H4 (cell line): ENCODE measurements around the gene FST. TPM values are rescaled to one million over a fixed set of nuclear protein-coding genes. Genes with fewer than 3 reads are reported as not detected.

Experiments used
- DNase-seq: peaks from one replicate; pipeline ENCODE4 v3.0.0-alpha.2; 2015; ENCODE audit warnings: low spot score
- total RNA-seq: library from RNA; depleted of rRNA; stranded (reverse); fragments of >200 nt; shearing (Covaris generic); gene quantifications from 2 replicates; pipeline ENCODE4 v1.2.3, GENCODE V29; 2014

Gene FST
- total RNA-seq, 1 experiment from 2014 or later, result 13.6 TPM

DNA sequence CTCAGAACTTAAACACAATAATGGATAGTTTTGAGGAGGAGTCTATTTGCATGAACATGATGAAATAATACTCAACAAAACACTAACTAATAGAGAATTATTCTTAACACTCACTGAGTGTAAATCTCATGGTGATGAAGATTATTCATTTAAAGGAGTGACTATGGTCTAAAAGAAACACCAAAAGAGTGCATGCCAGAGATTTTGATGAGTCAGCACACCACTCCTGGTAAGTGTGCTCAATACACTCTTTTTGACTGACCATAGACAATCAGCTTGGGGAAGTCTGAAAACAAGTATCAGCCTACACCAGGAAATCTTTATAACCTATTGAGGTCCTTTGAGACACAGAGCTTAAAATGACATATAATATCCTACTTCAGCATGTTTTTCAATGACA is 6.8 kb upstream of the FST start:
- no peak for DNase-seq

- DNase-seq, result no peak
These were observed 5.1 kb upstream of the FST start for GRCh38 chr5:53475320-53475719.

DNA sequence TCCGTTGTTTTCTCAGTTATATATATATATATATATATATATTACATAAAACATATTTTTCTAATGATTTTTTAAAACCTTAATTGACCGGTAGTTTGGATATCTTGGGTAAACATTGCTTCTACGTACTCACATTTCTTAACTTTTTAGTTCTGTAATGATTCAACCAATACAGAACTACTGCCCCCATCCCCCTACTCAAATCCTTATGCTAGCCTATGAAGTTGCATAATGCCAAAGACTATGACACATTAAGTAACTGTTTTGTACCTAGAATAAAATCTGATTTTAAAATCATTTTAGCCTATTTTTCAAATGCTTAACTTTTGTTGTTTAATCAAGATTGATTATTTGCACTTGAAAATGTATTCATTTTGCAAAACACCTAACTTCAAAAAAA is 4.4 kb upstream of the FST start:
- no peak for DNase-seq

DNA sequence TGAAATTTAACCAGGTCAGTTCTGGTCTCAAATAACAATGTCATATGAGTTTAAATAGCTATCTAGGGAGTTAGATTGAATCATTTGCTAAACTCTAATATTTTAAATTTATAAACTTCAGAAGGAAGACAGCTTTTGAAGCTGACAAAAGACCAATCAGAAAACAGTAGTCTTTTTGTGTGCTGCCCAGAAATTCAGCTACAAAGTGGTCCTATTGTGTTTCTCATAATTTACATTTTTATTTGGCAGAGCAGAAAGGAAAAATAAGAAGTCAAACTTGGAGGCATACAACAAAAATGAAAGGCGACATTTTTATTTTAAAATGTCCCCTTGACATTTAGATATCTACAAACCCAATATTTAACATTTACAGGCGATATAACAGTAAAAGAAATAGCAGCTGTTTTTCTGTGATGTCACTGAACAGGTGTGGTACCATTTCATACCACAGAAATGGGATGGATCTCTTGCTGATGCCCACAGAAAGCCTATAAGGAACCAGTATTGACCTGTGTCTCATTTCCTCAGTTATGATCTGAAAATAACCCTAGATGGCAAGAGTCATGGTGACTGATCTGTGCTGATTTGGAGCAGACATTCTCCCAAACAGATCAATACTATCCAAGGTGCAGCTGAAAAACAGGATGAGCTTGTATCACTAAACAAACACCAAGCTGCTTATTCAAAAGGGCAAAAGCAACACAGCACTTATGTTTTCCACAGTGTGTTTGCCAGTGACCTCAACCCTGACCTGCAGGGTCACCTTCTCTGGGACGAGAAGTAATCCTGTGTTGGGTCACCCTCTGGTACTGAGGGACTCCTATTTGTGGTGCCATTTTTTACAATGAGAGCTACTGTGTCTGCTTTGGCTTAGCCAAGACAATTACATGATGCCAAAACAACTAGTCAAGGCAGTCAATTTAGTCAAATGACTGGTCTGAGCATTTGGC is 3.6 kb upstream of the FST start:
- DNase-seq, result no peak

DNA sequence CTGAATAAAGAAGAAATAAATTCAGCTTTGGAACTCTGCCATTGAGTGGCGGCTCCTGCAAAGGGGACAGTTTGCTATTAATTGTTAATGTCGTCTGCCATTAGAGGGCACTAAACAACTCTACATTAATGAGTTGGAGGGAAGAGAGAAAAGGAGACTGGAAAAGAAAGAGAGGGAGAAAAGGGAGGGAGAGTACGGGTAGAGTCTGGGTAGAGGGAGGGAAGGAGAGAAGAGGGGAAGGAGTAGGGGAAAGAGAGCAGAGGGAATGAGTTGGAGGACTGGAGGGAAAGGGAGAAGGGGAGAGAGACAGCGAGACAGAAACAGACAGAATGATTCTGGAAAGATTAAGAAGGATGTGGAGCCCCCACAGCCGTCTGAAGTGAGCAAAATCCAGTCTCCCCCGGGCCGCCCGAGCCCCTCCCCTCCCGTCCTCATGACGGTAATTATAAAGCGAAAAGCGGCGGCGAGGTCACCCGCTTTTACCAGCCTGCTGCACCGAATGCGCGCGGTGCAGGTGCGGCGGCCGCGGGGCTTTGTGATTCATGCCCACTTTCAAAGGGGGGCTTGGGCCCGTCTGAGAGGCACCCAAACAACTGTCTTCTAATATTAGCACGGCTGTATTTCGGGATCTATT is 1.9 kb upstream of the FST start:
- DNase-seq, result peak; percentile 79

- DNase-seq, result no peak
These were observed 1.3 kb upstream of the FST start for GRCh38 chr5:53479045-53479589.

GRCh38 chr5:53479590-53480415 is 626 bp upstream of the FST start:
- peak; percentile 15 for DNase-seq

DNA sequence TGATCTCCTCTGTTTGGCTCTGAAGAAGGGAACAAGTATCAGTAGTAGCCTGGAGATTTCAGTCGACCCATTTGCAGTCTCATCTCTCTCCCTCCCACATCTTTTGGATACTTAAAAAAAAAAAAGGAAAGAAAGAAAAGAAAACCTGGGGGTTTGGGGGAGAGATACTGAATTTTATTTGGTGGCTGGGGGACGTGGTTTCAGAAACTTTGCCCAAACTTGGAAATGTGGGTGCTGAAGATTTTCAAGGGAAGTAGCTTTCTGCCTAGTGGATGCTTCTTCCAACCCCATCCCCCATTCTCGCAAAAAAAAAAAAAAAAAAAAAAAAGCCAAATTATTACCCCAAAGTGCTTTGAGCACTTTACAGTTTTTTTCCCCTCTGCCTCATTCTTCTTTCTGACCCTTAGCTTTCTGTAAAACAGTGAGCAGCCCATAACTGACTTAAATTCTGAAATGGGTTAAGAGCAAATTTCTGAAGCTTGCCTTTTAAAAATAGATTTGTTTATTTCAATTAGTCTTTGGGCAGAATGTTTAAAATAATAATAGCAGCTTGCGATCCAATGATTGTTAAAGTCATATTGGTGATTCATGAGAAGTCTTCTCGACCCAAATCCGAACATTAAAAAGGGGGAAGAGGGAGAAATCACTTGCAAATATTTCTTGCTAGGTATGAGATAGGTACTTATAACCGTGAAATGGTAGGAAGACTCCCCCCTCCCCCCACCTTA is 894 bp downstream of the FST start:
- no peak for DNase-seq

DNA sequence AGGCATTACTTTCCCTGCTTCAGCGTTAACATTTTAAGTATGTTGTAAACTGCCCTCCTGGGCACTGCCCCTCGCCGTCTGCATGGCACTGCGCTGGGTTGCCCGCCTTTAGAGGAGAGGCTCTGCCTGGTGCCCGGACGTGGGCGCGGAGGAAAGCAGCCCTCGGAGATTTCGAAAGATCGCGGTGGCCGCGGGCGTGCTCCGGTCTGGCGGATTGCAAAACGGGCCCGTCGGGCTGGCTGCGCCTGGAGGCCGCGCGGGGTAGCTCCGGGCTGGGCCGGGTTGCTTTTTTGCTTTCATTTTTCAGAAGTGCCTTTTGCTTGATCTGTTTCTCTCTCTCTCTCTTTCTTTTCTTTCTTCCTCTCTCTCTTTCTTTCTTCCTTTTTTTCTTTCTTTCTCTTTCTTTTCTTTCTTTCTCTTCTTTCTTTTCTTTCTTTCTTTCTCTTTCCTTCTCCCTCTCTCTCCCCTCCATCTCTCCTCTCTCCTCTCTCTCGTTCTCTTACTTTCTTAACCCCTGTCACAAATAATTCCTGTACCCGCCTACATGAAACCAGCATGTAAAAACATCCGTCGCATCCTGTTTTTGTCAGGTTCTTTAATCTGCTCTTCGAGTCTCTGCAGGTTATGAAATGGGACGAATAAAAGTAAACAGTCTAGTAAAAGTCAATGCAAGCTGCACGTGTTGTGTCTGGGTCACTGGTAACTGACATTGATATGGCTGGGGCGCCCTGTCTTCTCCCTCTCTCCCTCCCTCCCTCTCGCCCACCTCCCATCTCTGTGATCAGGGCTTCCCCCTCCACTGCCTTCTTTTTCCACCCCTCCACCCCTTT is 1.7 kb downstream of the FST start:
- DNase-seq, result peak; percentile 57

GRCh38 chr5:53482717-53483638 is 2.5 kb downstream of the FST start:
- no peak for DNase-seq

- DNase-seq, result no peak
These were observed 7.0 kb downstream of the FST start for GRCh38 chr5:53487436-53487835.

- DNase-seq, result no peak
These were observed 7.8 kb downstream of the FST start for GRCh38 chr5:53488195-53488722.

GRCh38 chr5:53490747-53491146 is 10.3 kb downstream of the FST start:
- DNase-seq, result peak; percentile 51

GRCh38 chr5:53501054-53501453 is 20.6 kb downstream of the FST start:
- DNase-seq, result no peak

DNA sequence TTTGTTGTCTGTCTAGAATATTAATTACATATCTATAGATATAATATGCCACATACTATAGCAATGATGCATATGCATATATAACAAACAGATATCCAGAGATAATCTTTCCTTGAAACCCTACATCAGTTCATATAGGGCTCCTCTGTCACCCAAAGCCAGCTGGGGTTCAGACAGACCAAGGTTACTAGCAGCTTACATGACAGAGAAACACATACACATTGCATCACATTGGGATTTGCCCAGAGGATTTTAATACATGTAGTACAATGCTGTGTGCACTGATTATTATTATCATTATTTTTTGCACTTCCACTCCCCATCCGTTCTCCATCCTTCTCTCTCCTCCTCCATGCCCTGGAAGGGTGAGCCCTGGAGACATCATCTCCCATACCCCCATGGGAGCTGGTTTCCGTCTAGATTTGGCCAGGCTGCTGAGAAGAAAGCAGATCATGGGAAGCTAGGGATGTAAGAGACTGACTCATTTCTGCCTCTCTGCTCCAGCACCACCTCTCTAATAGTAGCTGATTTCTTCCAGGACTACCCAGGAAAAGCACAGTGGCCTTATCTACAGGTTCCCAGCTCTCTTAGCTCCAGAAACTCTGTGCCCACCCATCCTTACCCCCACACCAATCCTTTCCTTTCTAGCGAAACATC is 23.3 kb downstream of the FST start:
- no peak for DNase-seq

DNA sequence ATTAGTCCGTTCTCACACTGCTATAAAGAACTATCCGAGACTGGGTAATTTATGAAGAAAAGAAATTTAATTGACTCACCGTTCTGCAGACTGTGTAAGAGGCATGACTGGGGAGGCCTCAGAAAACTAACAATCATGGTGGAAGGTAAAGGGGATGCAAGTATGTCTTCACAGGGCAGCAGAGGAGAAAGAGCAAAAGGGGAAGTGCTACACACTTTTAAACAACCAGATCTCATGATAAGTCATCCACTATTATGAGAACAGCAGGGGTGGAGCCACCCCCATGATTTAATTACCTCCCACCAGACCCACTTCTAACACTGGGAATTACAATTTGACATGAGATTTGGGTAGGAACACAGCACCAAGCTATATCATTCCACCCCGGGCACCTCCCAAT is 26.6 kb downstream of the FST start:
- DNase-seq, result no peak

DNA sequence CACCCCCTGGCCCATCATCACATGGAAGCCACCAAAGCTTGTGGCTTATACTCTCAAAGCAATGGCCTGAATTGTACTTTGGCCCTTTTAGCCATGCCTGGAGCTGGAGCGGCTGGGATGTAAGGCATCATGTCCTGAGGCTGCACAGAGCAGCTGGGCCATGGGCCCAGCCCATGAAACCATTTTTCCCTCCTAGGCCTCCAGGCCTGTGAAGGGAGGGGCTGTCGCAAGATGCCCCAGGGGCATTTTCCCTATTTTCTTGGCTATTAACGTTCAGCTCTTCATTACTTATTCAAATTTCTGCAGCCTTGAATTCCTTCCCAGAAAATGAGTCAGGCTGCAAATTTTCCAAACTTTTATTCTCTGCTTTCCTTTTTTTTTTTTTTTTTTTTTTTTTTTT is 27.7 kb downstream of the FST start:
- no peak for DNase-seq

GRCh38 chr5:53512539-53512938 is 32.1 kb downstream of the FST start:
- DNase-seq, result no peak

GRCh38 chr5:53515988-53516387 is 35.6 kb downstream of the FST start:
- no peak for DNase-seq
